RWPE1 (cell line): Measurements from ENCODE around the gene GAS2L3.

ENCODE experiments used
- CTCF ChIA-PET: fragments of 350-600 bp; sonication (Branson Sonifier 250); formaldehyde crosslinking; extraction: SDS; loops from one replicate; lab custom pipeline; 2021; lab: Yijun Ruan, JAX
- POLR2A ChIA-PET: fragments of 400-600 bp; formaldehyde crosslinking; extraction: SDS; loops from one replicate; lab custom pipeline; 2020; ENCODE audit warnings: antibody characterized with exemption; ENCODE audit not compliant: low non-redundant PET; lab: Yijun Ruan, JAX
- DNase-seq: peaks from one replicate; pipeline ENCODE4 v3.0.0; 2012; ENCODE audit warnings: low spot score
- H3K27ac ChIP-seq: fragments of 450-650 bp; 2 replicates; pipeline ENCODE4 v1.5.1; 2017
- CTCF ChIP-seq: fragments of 450-650 bp; conservative IDR thresholded peaks from 2 replicates; pipeline ENCODE4 v1.5.1; 2017; ENCODE audit warnings: low read depth, mild to moderate bottlenecking

Gene GAS2L3

GRCh38 chr12:100668945-100669536 is 95.6 kb downstream of the GAS2L3 start:
- peak; percentile 81 for DNase-seq
- ChIA-PET POLR2A (no interaction called here), CTCF (interaction anchor here (0.6 to 1.0 kb wide), 4 partner anchors 18 to 596 kb away, joined by 3 to 6 read pairs (median 4); no protein-coding TSS in a partner anchor)
- peak; percentile 77 for TF ChIP-seq CTCF
- H3K27ac ChIP-seq, result no peak overlapping the region

GRCh38 chr12:100669922-100670321 is 96.4 kb downstream of the GAS2L3 start:
- H3K27ac ChIP-seq, result no peak overlapping the region
- no peak for TF ChIP-seq CTCF
- CTCF ChIA-PET, result no interaction called here
- no peak for DNase-seq
- POLR2A ChIA-PET, result no interaction called here

- DNase-seq, result no peak
- no peak overlapping the region for H3K27ac ChIP-seq
- POLR2A ChIA-PET, result no interaction called here
- CTCF ChIA-PET, result interaction anchor here (0.5 to 1.6 kb wide), 7 partner anchors 45 to 1642 kb away, joined by 3 to 11 read pairs (median 3); no protein-coding TSS in a partner anchor
- TF ChIP-seq CTCF, result no peak
These were observed 98.1 kb downstream of the GAS2L3 start for GRCh38 chr12:100671396-100672074.

- ChIA-PET POLR2A (no interaction called here), CTCF (interaction anchor here (0.5 to 1.6 kb wide), 7 partner anchors 46 to 437 kb away, joined by 3 to 11 read pairs (median 3); no protein-coding TSS in a partner anchor)
- no peak overlapping the region for H3K27ac ChIP-seq
- no peak for DNase-seq
- peak; percentile 42 for TF ChIP-seq CTCF
These were observed 98.7 kb downstream of the GAS2L3 start for GRCh38 chr12:100672075-100672592.

- DNase-seq, result no peak
- TF ChIP-seq CTCF, result no peak
- CTCF ChIA-PET, result no interaction called here
- POLR2A ChIA-PET, result no interaction called here
- H3K27ac ChIP-seq, result no peak overlapping the region
These were observed 100.8 kb downstream of the GAS2L3 start for GRCh38 chr12:100674036-100674888.
